ENCODE measurements around the gene SPRR1A. TPM values are rescaled to one million over a fixed set of nuclear protein-coding genes. Genes with fewer than 3 reads are reported as not detected.
A peak's percentile ranks its signal among the peaks of the same experiment; 100 is the strongest.

The SPRR1A gene
- total RNA-seq, 2 donors from 2014 or later = not detected

DNA sequence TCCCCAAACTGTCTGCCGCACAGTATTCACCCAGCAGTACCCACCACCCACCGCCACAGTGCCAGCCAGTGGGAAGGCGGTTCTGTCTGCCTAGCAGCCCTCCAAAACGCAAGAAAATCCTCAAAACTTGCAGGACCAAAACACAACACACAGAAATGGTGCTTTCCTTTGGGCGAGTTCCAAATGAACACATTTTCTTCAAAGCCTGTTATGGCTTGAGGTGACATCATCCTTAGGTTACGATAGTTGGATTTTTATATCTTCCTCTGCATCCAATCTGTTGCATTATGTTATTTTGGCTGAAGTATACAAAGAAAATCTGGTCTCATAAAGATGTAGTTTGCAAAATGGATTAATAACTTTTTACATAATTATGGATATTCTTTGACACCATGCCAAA lies 9.3 kb downstream of the SPRR1A start:
- intact Hi-C loops (cut with DNase I) = no loop called here
- Histone ChIP-seq H3K4me1 (peaks cover 13% of the 10 kb centered on the region), H3K27me3 (no peaks in the 10 kb centered on the region), H3K36me3 (replicated peaks in 1 of 2; ENCODE audit: insufficient read depth in 1 of 2, low read depth in 2 of 2) (no peaks in the 10 kb centered on the region), H3K27ac (no peak overlapping the region), H3K9me3 (no peaks in the 10 kb centered on the region), H3K4me3 (no peak overlapping the region)
- ATAC-seq (no peak), DNase-seq (no peak)
- TF ChIP-seq, protein P1, sequence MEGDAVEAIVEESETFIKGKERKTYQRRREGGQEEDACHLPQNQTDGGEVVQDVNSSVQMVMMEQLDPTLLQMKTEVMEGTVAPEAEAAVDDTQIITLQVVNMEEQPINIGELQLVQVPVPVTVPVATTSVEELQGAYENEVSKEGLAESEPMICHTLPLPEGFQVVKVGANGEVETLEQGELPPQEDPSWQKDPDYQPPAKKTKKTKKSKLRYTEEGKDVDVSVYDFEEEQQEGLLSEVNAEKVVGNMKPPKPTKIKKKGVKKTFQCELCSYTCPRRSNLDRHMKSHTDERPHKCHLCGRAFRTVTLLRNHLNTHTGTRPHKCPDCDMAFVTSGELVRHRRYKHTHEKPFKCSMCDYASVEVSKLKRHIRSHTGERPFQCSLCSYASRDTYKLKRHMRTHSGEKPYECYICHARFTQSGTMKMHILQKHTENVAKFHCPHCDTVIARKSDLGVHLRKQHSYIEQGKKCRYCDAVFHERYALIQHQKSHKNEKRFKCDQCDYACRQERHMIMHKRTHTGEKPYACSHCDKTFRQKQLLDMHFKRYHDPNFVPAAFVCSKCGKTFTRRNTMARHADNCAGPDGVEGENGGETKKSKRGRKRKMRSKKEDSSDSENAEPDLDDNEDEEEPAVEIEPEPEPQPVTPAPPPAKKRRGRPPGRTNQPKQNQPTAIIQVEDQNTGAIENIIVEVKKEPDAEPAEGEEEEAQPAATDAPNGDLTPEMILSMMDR (IDR thresholded peaks at IDR 0.05) = no peak
- TF ChIP-seq POLR2A (IDR thresholded peaks at IDR 0.05) = no peak
- 82 to 88% methylated on average over 6 of the region's 6 CpGs for WGBS, 2 donors

DNA sequence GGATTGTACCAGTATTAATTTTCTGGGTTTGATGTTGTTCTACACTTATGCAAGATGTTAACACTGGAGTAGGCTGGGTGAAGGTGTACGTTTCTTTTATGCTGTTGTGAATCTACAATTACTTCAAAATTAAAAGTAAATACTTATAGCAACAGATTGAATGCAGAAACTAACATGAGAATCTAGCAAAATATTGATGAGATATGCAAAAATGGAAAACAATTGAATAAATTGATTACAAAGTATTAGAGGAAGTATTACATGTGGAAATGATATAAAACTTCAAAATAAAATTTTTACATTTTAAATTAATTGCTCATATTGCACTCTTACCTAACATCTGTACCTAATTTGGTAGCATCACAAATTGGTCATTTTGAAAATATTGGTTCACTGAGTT lies 12.0 kb downstream of the SPRR1A start:
- ATAC-seq = no peak
- H3K36me3 ChIP-seq (replicated peaks in 1 of 2; ENCODE audit: insufficient read depth in 1 of 2, low read depth in 2 of 2) = no peaks in the 10 kb centered on the region

DNA sequence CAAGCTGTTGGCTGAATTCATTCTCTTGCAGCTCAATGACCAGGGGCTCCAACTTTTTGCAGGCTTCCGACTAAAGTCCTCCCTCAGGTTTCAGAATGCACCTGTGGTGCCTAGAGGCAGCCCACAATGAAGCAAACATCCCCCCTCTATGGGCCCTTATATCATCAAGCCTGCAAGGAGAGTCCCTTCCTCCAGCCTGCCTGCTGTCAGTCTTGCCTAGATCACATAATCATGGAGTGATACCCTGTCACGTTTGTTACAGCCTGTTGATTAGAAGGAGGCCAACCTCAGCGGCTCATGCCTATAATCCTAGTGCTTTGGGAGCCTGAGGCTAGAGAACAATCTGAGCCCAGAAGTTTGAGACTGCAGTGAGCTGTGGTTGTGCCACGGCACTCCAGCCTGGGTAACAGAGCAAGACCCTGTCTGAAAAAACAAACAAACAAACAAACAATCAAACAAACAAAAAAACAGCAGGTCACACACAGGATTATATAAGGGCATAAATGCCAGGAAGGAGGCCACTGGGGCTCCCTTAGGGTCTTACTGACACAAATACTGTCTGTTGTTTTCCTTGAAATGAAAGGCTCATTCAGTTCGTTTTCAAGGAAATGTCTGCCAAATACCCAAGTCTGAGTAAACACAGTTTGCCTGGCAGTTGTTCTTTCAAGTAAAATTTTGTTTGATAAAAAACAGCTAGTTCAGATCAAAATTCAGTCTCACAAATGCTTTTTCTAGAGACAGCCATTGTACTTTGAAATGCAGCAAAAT lies 12.9 kb downstream of the SPRR1A start:
- peak; percentile 50 for ATAC-seq
- Histone ChIP-seq H3K27ac (no peak overlapping the region), H3K36me3 (replicated peaks in 1 of 2; ENCODE audit: insufficient read depth in 1 of 2, low read depth in 2 of 2) (no peaks in the 10 kb centered on the region), H3K4me1 (peaks cover 26% of the 10 kb centered on the region), H3K27me3 (no peaks in the 10 kb centered on the region), H3K9me3 (no peaks in the 10 kb centered on the region), H3K4me3 (no peak overlapping the region)
- intact Hi-C loops (cut with DNase I) = no loop called here
- 20 to 22% methylated on average over 5 of the region's 5 CpGs for WGBS, 2 donors
- TF ChIP-seq POLR2A (IDR thresholded peaks at IDR 0.05) = no peak
- TF ChIP-seq, protein P1 (IDR thresholded peaks at IDR 0.05) = no peak
- DNase-seq = no peak

More for the DNA sequence above, 12.0 kb downstream of the SPRR1A start:
- 33 to 40% methylated on average over 1 of the region's 1 CpG for WGBS, 2 donors
- Histone ChIP-seq H3K27ac (no peak overlapping the region), H3K27me3 (no peaks in the 10 kb centered on the region), H3K9me3 (no peaks in the 10 kb centered on the region), H3K4me3 (no peak overlapping the region), H3K4me1 (peaks cover 26% of the 10 kb centered on the region)
- intact Hi-C loops (cut with DNase I) = no loop called here
- DNase-seq = no peak
- TF ChIP-seq, protein P1 (IDR thresholded peaks at IDR 0.05) = no peak
- TF ChIP-seq POLR2A (IDR thresholded peaks at IDR 0.05) = no peak

DNA sequence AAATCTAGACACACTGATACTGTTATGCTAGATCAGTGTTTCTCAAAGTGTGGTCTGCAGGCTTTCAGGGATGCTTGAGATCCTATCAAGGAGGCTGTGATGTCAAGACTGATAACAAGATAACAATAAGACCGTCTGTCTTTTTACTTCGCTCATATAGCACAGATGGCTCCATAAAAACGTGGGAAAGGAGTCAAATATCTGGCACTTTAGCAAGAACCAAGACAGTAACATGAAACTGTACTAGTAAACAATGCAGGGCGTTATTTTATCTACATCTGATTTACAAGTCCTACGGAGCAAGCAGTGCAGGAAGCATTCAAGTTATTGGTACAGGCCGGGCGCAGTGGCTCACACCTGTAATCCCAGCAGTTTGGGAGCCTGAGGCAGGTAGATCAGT lies 14.0 kb downstream of the SPRR1A start:
- TF ChIP-seq, protein P1 (IDR thresholded peaks at IDR 0.05) = no peak
- TF ChIP-seq POLR2A (IDR thresholded peaks at IDR 0.05) = no peak
- peaks cover 26% of the 10 kb centered on the region for H3K4me1 ChIP-seq
- H3K4me3 ChIP-seq = no peak overlapping the region
- DNase-seq (no peak), ATAC-seq (no peak)
- no peak overlapping the region for H3K27ac ChIP-seq
- no peaks in the 10 kb centered on the region for H3K27me3 ChIP-seq
- 40 to 48% methylated on average over 7 of the region's 7 CpGs for WGBS, 2 donors
- H3K9me3 ChIP-seq = no peaks in the 10 kb centered on the region
- no peaks in the 10 kb centered on the region for H3K36me3 ChIP-seq (replicated peaks in 1 of 2; ENCODE audit: insufficient read depth in 1 of 2, low read depth in 2 of 2)
- intact Hi-C loops (cut with DNase I) = no loop called here

DNA sequence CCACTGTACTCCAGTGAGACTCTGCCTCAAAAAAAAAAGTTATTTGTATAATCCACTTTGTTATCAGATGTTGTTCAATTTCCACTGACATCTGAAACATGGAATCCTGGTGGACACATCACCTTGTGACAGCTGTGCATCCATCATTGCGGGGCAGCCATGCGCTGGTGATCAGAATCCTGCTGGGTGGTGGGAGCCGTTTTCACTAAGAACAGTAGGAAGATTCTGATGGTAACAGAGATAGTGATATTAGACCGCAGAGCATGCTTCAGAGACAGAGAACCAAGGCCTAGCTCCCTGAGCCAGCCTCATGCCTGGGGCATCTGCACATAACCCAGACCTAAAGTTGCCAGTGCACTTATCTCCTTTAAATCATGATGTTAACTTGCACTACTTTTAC lies 14.6 kb downstream of the SPRR1A start:
- no peak for DNase-seq
- Histone ChIP-seq H3K27me3 (no peaks in the 10 kb centered on the region), H3K9me3 (no peaks in the 10 kb centered on the region), H3K4me3 (no peak overlapping the region), H3K27ac (no peak overlapping the region), H3K4me1 (peaks cover 26% of the 10 kb centered on the region), H3K36me3 (replicated peaks in 1 of 2; ENCODE audit: insufficient read depth in 1 of 2, low read depth in 2 of 2) (no peaks in the 10 kb centered on the region)
- TF ChIP-seq POLR2A (IDR thresholded peaks at IDR 0.05) = no peak
- TF ChIP-seq, protein P1 (IDR thresholded peaks at IDR 0.05) = no peak
- intact Hi-C loops (cut with DNase I) = no loop called here
- no peak for ATAC-seq
- 87 to 96% methylated on average over 4 of the region's 4 CpGs for WGBS, 2 donors

All from body of pancreas (tissue), 4 donors.